HG03066 (cell line): ENCODE measurements around the gene ATG16L2.
"Not testable (repeated sequence)": the region's sequence is repeated elsewhere in the genome, so short reads cannot be mapped to it uniquely, and the experiment has no call there.

ENCODE experiments used
- ATAC-seq: cut with Tn5 transposase; IDR thresholded peaks from one replicate; pipeline ENCODE4 v1.9.1; 2021; ENCODE audit warnings: low read depth; ENCODE audit not compliant: unreplicated experiment

The ATG16L2 gene

DNA sequence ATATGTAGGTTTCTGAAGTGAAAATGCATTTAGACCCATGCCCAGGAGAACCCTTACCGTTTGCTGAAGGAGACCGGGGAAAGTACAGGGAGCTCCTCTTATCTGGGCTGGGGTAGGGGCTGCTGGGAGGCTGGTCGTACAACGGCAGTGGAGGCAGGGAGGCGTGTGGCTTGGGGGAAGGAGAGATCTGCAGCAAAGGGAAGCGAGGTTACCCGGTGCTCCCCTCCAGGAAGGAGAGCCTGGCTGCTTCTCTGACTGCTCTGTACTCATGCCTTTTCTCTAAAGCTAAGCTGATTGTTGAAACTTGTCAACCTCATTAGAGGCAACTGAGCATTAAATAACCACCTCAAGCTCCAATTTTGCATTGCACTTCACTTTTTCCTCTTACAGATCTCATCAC is 27.2 kb downstream of the ATG16L2 start:
- ATAC-seq = no peak

DNA sequence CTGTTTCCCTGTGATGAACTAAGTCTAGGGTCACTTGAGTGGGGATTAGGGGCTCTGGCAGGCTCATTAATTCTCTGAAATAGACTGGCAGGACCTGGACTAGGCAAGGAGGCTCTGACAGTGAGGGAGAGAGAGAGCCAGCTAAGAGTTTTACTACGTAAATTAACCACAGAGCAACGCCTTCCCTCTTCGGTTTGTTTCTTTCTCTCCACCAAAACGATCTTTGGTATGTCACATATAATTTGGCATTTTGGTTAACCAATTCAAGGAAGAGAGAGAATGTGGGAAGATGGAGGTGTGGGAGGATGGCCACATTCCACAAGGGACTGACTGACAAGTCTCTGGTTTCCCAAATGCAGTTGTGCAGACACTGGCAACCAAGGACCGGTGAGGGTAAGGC is 27.9 kb downstream of the ATG16L2 start:
- no peak for ATAC-seq

GRCh38 chr11:72842653-72843330 is 28.6 kb downstream of the ATG16L2 start:
- no peak for ATAC-seq

DNA sequence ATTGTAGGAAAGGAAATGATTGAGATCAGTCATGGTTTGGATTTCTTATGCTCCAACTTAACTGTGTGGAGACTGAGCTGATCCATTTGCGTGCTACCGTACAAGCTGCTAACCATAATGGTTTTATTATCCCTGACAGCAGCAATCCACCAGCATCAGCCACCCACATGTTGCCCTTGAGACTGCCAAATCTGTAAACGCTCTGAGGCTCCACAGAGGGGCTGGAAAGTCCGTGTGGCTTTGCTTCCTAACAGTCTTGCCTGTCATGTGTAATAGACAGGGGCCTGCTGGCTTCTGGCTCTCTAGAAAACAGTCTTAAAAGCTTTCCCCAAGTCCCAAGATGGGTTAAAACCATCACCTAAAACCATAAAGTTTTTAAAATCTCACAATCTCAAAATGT is 30.1 kb downstream of the ATG16L2 start:
- ATAC-seq = no peak

DNA sequence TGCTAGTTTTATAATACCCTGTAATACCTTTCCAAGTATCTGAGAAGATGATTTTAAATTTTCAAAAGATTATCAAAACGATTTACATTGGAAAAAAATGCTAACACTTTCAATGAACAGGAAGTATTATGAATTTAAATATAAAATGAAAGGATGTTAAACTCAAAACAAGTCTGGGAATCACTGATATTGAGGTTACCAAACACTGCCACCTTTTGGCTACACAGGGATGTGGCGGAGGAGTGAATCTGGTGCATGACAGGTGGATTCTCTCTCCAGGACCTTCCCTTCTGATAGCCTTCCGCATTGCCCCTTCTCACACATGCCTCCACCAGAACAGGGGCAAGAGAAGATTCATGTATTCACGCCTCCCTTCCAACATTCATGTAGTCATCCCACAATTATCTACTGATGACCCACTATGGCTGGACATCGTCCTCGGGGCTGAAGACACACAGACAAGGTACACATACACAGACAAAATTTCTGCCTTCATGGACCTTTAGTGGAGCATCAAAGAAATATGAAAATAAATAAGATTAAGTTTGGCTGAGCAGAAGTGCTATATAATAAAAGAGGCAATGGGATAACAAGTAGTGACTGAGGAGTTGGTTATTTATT is 34.7 kb downstream of the ATG16L2 start:
- ATAC-seq = no peak

DNA sequence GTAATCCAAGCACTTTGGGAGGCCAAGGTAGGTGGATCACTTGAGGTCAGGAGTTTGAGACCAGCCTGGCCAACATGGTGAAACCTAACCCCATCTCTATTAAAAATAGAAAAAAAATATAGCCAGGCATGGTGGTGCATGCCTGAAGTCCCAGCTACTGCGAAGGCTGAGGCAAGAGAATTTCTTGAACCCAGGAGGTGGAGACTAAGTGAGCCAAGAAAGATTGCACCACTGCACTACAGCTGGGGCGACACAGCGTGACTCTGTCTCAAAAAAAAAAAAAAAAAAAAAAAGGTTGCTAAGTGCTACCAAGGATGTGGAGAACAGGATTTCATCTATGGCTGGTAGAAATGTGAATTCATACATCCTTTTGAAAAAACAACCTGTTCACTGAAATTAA is 36.6 kb downstream of the ATG16L2 start:
- ATAC-seq = no peak

DNA sequence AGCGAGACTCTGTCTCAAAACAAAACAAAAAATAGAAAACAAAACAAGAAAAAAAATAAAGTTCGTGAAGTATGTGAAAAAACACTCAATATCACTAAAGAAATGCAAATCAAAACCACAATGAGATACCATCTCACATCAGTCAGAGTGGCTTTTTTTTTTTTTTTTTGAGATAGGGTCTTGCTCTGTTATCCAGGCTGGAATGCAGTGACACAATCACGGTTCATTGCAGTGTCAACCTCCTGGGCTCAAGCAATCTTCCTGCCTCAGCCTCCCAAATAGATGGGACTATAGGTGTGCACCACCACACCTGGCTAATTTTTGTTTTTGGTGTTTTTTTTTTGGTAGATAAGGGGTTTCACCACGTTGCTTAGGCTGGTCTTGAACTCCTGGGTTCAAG is 37.5 kb downstream of the ATG16L2 start:
- ATAC-seq = no peak

GRCh38 chr11:72856065-72856464 is 41.9 kb downstream of the ATG16L2 start:
- ATAC-seq = no peak

GRCh38 chr11:72856551-72857345 is 42.5 kb downstream of the ATG16L2 start:
- ATAC-seq = no peak

DNA sequence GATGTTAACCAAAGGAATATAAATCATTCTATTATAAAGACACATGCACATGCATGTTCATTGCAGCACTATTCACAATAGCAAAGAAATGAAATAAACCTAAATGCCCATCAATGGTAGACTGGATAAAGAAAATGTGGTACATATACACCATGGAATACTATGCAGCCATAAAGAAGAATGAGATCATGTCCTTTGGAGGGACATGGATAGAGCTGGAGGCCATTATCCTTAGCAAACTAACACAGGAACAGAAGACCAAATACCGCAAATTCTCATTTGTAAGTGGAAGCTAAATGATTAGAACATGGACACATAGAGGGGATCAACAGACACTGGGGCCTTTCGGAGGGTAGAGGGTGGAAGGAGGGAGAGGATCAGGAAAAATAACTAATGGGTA is 44.1 kb downstream of the ATG16L2 start:
- ATAC-seq = not testable (repeated sequence)

DNA sequence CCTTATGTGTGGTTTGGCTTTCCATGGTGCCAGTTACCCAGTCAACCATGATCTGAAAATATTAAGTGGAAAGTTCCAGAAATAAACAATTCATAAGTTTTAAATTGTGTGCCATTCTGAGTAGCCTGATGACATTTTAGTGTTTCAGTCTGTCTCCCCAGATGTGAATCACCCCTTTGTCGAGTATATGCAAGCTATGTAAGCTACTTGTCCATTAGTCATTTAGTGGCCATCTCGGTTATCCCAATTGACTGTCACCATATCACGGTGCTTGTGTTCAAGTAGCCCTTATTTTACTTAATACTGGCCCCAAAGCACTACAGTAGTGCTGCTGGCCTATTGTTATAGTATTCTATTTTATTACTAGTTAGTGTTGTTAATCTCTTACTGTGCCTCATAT is 44.9 kb downstream of the ATG16L2 start:
- ATAC-seq = no peak

- ATAC-seq = no peak
Measured at GRCh38 chr11:72860010-72860409, 45.8 kb downstream of the ATG16L2 start.

GRCh38 chr11:72860592-72860991 is 46.4 kb downstream of the ATG16L2 start:
- ATAC-seq = no peak

DNA sequence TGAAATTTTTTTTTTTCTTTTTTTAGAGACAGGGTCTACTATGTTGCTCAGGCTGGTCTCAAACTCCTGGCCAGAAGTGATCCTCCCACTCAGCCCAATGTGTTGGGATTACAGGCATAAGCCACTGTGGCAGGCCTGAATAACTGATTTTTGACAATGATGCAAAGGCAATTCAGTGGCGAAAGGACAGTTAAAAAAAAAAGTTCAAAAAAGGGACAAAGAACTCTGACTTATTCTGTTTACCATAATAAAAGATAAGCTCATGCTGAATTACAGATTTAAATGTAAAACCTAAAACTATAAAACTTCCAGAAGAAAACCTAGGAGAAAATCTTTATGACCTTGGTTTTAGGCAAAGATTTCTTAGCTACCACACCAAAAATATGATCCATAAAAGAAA is 48.9 kb downstream of the ATG16L2 start:
- no peak for ATAC-seq

DNA sequence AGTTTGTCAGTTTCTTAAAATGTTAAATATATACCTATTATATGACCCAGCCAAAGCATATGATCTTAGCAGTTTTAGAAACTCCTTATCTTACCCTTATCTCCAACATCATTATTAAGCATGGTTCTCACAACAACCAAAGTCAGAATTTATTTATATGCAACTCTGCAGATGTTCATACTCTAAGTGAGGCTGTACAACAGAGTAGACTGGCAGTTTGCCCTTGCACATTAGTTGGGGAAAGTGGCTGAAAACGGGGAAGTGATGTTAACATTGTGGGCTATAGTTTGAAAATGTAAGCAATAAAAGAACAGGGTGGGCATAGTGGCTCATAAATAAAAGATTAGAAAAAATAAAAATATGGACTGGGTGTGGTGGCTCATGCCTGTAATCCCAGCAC is 49.7 kb downstream of the ATG16L2 start:
- no peak for ATAC-seq

DNA sequence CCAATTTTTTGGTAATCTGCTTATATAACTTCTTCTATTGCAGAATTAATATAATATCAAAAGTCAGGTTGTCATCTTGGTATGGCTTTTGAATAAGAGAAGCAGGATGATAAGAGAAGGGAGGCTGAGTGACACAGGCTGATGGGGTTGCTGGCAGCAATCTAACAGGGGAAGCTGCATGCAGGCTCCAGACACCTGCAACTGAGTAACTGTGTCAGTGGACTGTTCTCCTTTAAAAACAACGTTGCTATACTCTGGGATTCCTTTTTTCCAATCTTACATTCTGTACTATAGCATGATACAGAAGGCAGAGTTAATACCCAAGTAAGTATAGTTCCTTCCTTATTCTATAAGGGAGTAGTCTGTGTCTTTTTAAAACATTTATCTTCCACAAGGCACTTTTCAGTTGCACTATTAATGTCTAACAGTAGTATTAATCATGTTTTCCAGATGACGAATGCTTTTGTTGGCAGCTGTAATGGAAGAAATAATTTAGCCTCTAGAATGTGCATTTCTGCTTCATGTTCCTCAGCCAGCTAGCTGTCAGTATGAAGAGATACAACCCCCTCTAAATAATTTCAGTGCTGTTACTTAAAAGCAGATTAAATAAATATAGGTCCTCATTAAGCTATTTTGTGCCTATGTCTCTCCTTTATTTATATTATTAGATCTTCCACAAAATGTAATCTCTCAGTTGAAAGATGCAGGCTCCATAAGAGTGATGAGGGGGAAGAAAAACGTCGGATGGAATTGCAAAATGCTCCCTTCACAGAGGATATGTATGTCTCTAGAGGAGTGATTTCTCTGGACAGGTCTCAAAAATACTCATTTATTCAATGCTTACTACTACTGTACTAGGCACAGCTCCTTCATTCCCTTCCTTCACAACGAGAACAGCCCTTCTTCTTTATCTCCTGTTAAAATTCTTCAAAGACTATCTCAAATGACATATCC is 50.8 kb downstream of the ATG16L2 start:
- no peak for ATAC-seq

DNA sequence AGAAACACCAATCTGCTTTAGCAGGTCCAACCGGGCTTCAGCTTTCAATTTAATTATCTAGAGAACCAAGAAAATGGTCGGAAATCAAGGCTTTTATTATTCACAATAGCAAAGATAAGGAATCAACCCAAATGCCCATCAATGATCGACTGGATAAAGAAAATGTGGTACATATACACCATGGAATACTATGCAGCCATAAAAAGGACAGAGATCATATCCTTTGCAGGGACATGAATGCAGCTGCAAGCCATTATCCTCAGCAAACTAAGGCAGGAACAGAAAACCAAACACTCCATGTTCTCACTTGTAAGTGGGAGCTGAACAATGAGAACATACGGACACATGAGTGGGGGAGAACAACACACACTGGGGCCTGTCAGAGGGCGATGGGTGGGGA is 53.8 kb downstream of the ATG16L2 start:
- no peak for ATAC-seq

- no peak for ATAC-seq
Measured at GRCh38 chr11:72869831-72870230, 55.6 kb downstream of the ATG16L2 start.

DNA sequence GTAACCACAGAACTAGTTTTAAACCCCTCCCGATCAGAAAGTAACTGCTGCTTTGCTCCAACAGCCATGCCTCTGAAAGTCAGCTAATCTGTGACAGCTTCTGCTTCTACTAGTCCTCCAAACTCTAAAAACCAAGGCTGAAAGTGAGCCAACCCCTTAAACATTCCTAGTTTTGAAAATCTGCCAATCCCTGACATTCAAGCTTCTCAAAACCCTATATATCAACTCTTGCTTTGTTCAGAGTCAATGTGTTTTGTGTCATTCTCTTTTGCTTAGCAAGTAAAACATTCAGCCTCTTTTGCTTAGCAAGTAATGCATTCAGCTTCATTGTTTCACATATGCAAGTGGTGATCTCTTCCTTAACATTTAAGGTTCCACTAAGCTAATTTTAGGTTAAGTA is 56.9 kb downstream of the ATG16L2 start:
- no peak for ATAC-seq

- no peak for ATAC-seq
Measured at GRCh38 chr11:72872012-72872411, 57.8 kb downstream of the ATG16L2 start.

DNA sequence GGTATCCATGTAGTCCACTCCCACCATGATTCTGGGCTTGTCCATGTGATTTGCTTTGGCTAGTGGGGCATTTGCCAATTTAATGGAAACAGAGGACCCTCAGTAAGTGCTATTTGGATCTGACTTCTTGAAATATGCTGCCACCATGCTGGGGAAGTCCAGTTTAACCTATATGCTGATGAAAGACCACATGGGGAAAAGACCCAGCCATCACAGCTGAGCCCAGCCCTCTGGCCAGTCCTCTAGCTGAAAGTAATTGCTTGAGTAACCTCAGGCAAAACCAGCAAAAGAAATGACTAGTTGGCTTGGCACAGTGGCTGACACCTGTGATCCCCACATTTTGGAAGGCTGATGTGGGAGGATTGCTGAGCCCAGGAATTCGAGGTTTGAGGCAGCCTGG is 61.5 kb downstream of the ATG16L2 start:
- ATAC-seq = no peak
